ENCODE results near the gene N4BP2. TPM values are rescaled to one million over a fixed set of nuclear protein-coding genes. Genes with fewer than 3 reads are reported as not detected.

Gene N4BP2
- total and polyA plus RNA-seq, 2 of the 8 experiments (the other 6 are each of a cell fraction or from before 2014, with no cell fraction given): 4.4 to 44.7 TPM

- TF ChIP-seq SIN3A (conservative IDR thresholded peaks at IDR 0.05 in 1 of 2, IDR thresholded peaks at IDR 0.05 in 1 of 2; ENCODE audit: low read depth in 1 of 2, low read length in 2 of 2) (no peak), POU5F1 (IDR thresholded peaks at IDR 0.05; ENCODE audit: low read depth, low read length) (no peak), SP1 (IDR thresholded peaks at IDR 0.05; ENCODE audit: low read depth, low read length) (no peak)
Observed at GRCh38 chr4:40059362-40059761, 2.7 kb downstream of the N4BP2 start (continued).
